H7 (cell line): ENCODE data around the gene GPR3. TPM values are rescaled to one million over a fixed set of nuclear protein-coding genes. Genes with fewer than 3 reads are reported as not detected.
"Not testable (repeated sequence)": the region's sequence is repeated elsewhere in the genome, so short reads cannot be mapped to it uniquely, and the experiment has no call there.

ENCODE experiments used
- DNase-seq: peaks from one replicate; pipeline ENCODE4 v3.0.0; 2012
- H3K27me3 ChIP-seq: 2 replicates; pipeline ENCODE4 v1.6.0; 2011; ENCODE audit warnings: mild to moderate bottlenecking, low read length; ENCODE audit not compliant: control insufficient read depth, insufficient read depth
- H3K36me3 ChIP-seq: replicated peaks from 2 replicates; pipeline ENCODE4 v1.5.1; 2011; ENCODE audit warnings: low read length; ENCODE audit not compliant: control insufficient read depth, insufficient read depth
- H3K4me3 ChIP-seq: 2 replicates; pipeline ENCODE4 v1.5.1; 2011; ENCODE audit warnings: low read depth, mild to moderate bottlenecking, control low read depth, low read length, moderate library complexity; ENCODE audit not compliant: insufficient read depth
- total RNA-seq: library from RNA; depleted of rRNA; stranded (reverse); fragments of >200 nt; shearing (Covaris generic); gene quantifications from 2 replicates; pipeline ENCODE4 v1.2.3, GENCODE V29; 2014

The GPR3 gene
- total RNA-seq, 1 experiment from 2014 or later: 8.5 TPM

DNA sequence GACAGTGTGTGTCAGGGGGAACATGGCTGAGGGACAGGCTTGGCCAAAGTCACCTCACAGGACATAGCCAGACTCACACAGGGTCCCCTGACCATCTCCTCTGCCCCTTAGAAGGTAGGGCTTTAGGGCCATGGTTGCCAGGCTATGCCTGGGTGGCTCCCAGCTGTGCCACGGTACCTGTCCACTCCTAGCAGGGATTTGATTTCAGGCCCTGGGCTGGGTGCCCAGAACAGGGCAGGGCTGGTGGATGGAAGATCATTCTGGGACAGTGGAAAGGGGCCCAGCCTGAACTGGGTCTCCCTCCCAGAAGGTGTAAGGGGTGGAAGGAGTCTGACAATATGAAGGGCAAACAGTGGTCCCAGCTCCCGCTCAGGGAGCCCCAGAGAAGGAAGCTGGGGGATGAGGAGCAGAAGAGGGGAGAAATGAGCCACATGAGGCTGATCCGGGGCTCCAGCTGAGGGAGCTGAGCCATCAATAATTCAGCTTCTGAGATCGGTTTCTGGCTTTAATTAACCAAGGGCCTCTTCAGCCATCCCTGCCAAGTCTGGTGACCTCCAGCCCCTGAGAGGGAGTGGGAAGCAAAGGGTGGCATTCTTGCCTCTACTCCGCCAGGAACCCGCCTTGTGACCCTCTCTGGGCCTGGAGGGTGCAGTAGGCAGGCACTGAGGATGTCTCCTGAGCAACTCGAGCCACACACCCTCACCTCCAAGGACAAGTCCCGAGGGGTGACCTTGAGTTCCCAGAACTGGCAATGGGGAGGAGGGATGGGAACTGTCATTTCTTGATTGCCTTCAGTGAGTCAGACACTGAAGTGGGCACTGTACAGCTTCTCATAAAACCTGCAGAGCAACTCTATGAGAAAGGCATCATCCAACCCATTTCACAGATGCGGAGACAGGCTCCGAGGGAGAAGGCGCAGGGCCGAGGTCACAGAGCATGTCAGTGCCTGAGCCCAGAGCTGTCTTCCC lies 11.4 kb upstream of the GPR3 start:
- H3K4me3 ChIP-seq: no peak overlapping the region
- no peak for DNase-seq
- H3K27me3 ChIP-seq: peaks cover 14% of the 10 kb centered on the region; the same call in 1 of the 2 replicates
- no peaks in the 10 kb centered on the region for H3K36me3 ChIP-seq

DNA sequence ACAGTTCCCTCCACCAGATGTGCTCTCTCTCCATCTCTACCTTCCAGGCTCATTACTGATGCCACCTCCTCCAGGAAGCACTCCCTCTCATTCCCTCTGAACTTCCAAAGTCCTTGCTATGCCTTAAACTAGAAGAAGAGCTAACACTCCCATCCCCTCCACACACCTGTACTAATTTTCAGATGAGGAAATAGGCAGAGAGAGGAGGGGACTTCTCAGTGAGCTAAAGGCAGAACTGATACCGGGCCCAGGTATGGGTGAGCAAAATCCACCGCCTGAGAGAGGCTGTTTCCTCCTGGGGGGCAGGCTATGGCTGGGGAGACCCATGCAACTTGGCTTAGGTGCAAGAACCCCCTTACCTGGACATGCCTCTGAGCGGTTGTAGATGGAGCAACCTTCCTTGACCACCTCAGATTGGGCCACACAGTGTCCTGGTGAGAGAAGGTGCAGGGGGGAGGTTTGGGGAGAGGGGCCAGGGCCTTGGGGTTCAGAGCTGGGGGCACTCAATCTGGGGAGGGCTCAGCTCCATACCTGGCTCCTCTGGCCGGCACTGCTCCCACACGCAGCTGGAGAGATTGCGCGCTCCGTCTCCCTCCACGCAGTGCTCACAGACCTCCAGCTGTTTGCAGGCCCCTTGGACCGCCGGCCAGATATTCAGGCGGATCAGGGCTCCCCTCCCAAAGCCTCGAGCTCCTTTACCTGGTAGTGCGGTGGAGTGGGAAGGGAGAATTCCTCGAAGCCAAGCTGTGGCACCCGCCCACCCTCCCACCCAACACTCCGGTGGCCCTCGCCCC lies 10.3 kb upstream of the GPR3 start:
- no peak for DNase-seq
- Histone ChIP-seq H3K4me3 (no peak overlapping the region), H3K36me3 (no peaks in the 10 kb centered on the region), H3K27me3 (peaks cover 14% of the 10 kb centered on the region; the same call in 1 of the 2 replicates)

GRCh38 chr1:27383039-27383605 lies 9.3 kb upstream of the GPR3 start, which contains the start of gene CD164L2:
TSS of gene CD164L2 (minus strand) at chr1:27383333. CDS start at chr1:27383239, 94 bp downstream.
- H3K27me3 ChIP-seq: peaks cover 14% of the 10 kb centered on the region; the same call in 1 of the 2 replicates
- DNase-seq: peak; percentile 99
- H3K4me3 ChIP-seq: peak within 1 kb of the TSS; percentile 52
- H3K36me3 ChIP-seq: no peaks in the 10 kb centered on the region

GRCh38 chr1:27383661-27384060 lies 8.8 kb upstream of the GPR3 start:
- H3K36me3 ChIP-seq: no peaks in the 10 kb centered on the region
- peak overlapping the region; percentile 27; the same call in 1 of the 2 replicates for H3K4me3 ChIP-seq
- H3K27me3 ChIP-seq: peaks cover 14% of the 10 kb centered on the region; the same call in 1 of the 2 replicates
- no peak for DNase-seq

DNA sequence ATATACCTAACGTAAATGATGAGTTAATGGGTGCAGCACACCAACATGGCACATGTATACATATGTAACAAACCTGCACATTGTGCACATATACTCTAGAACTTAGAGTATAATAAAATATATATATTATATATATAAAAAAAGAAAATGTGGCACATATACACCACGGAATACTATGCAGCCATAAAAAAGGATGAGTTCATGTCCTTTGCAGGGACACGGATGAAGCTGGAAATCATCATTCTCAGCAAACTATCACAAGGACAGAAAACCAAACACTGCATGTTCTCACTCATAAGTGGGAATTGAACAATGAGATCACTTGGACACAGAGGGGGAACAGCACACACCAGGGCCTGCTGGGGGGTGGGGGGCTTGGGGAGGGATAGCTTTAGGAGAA lies 7.6 kb upstream of the GPR3 start:
- H3K27me3 ChIP-seq: peaks cover 14% of the 10 kb centered on the region; the same call in 1 of the 2 replicates
- H3K36me3 ChIP-seq, DNase-seq, H3K4me3 ChIP-seq: not testable (repeated sequence)

- Histone ChIP-seq H3K4me3 (no peak overlapping the region), H3K27me3 (peaks cover under 1% of the 10 kb centered on the region; the same call in 1 of the 2 replicates), H3K36me3 (no peaks in the 10 kb centered on the region)
- peak; percentile 81 for DNase-seq
Observed at GRCh38 chr1:27388337-27389005, 4.0 kb upstream of the GPR3 start.

DNA sequence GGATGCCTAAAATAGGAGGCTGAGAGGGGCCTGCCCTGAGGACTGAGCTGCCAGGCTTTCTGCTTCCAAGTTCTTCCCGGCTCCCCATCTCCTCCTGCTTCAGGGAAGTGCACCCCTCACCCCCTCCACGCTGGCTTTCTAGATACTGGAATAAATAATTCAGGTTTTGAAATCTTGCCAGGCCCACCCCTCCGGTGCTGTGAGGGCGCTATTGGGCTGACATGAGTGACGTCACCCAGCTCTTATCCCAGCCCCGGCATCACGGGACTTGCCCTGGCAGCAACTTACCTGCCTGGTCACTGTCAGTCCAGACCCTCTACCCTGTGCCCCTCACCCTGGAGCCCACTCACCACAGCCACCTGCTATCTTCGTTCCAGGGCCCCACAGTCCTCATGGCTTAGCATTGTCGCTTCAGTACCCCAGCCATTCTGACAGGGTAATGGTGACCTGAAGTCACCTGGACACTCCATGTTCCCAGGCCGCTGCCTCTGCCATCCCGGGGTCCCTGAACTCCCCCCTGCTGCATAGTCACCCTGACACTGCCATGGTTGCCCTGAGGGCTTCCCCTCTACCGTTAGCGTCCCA lies 819 bp upstream of the GPR3 start:
- H3K36me3 ChIP-seq: peaks cover 3% of the 10 kb centered on the region; the same call in 1 of the 2 replicates
- H3K27me3 ChIP-seq: no peaks in the 10 kb centered on the region; the same call in 1 of the 2 replicates
- H3K4me3 ChIP-seq: peak overlapping the region; percentile 42
- DNase-seq: peak; percentile 83

DNA sequence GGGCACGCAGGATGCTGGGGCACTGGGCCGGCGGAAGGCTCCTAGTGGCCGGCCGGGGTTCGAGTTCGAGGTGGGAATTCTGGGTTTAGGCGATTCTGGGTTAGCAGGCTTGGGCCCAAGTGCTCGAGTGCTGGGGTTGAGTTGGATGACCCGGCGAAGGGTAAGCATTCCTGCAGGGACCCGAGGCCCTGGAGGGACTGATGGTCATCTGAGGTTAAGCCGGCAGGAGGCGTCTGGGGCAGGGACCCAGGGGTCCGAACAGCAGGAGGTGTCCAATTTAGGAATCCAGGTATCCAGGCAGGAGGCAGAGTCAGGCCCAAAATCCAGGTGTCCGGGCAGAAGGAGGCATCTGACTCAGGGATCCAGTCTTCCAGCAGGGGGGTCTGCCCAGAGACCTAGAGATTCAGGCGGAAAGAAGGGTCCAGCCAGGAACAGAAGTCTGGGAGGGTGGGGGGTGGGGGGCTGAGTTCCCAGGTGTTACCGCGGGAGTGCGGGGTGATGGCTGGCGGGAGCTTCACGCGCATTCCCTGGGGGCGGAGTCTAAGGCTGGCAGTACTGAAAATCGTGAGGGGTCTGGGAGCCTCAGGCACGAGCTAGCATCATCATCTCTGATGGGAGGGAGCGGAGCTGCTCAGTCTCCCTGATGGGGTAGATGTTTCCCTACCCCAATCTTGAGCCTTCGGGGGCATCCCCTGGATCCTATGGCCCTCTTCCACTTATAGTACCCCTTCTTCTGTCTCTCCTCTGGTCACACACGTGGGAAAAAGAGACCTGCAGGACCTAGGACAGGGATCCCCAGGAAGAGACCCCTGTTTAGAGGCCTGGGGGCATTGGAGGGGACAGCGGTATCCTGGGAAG lies 585 bp downstream of the GPR3 start:
- Histone ChIP-seq H3K27me3 (no peaks in the 10 kb centered on the region; the same call in 1 of the 2 replicates), H3K4me3 (peak overlapping the region; percentile 90), H3K36me3 (peaks cover 3% of the 10 kb centered on the region; the same call in 1 of the 2 replicates)
- peak; percentile 82 for DNase-seq

DNA sequence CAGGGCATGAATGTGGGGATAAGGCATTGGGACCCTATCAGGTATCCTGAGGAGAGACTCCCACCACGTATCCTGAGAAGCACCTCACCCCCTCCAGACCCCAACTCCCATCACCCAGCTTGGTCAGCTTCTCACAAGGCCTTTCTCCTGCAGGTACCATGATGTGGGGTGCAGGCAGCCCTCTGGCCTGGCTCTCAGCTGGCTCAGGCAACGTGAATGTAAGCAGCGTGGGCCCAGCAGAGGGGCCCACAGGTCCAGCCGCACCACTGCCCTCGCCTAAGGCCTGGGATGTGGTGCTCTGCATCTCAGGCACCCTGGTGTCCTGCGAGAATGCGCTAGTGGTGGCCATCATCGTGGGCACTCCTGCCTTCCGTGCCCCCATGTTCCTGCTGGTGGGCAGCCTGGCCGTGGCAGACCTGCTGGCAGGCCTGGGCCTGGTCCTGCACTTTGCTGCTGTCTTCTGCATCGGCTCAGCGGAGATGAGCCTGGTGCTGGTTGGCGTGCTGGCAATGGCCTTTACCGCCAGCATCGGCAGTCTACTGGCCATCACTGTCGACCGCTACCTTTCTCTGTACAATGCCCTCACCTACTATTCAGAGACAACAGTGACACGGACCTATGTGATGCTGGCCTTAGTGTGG lies 1.3 kb downstream of the GPR3 start:
- Histone ChIP-seq H3K4me3 (no peak overlapping the region; the same call in 1 of the 2 replicates), H3K36me3 (peaks cover 3% of the 10 kb centered on the region; the same call in 1 of the 2 replicates), H3K27me3 (no peaks in the 10 kb centered on the region; the same call in 1 of the 2 replicates)
- DNase-seq: no peak

GRCh38 chr1:27394282-27394658 lies 1.8 kb downstream of the GPR3 start:
- Histone ChIP-seq H3K27me3 (no peaks in the 10 kb centered on the region; the same call in 1 of the 2 replicates), H3K4me3 (no peak overlapping the region), H3K36me3 (peaks cover 3% of the 10 kb centered on the region; the same call in 1 of the 2 replicates)
- peak; percentile 37 for DNase-seq

- no peak overlapping the region for H3K4me3 ChIP-seq
- no peak for DNase-seq
- peaks cover 3% of the 10 kb centered on the region; the same call in 1 of the 2 replicates for H3K36me3 ChIP-seq
Observed at GRCh38 chr1:27394925-27395324, 2.5 kb downstream of the GPR3 start.

GRCh38 chr1:27395441-27396195 lies 3.2 kb downstream of the GPR3 start:
- Histone ChIP-seq H3K27me3 (no peaks in the 10 kb centered on the region; the same call in 1 of the 2 replicates), H3K36me3 (peaks cover 3% of the 10 kb centered on the region; the same call in 1 of the 2 replicates), H3K4me3 (no peak overlapping the region)
- peak; percentile 94 for DNase-seq

More at GRCh38 chr1:27394925-27395324, 2.5 kb downstream of the GPR3 start:
- no peaks in the 10 kb centered on the region; the same call in 1 of the 2 replicates for H3K27me3 ChIP-seq
